Left lung (tissue), 10 donors: ENCODE data around the gene FERMT3. TPM values are rescaled to one million over a fixed set of nuclear protein-coding genes. Genes with fewer than 3 reads are reported as not detected.

Experiments
- ATAC-seq: fragments of 200-7000 bp; cut with Tn5 transposase; one replicate; pipeline ENCODE4 v1.9.1; 2020; ENCODE audit warnings: moderate library complexity
- DNase-seq, 4 donors: peaks; one replicate each; pipeline ENCODE4 v3.0.0-alpha.2; 2013 to 2020
- H3K27ac ChIP-seq, 2 donors: fragments of 200-600 bp; sonication (generic) in 1 of 2; one replicate each; pipeline versions ENCODE4 v1.5.0 to v1.8.0; 2020 to 2021
- H3K27me3 ChIP-seq, 2 donors: fragments of 200-600 bp; sonication (generic) in 1 of 2; one replicate each; pipeline versions ENCODE4 v1.5.0 to v1.8.0; 2020 to 2021
- H3K36me3 ChIP-seq, 2 donors: fragments of 200-600 bp; sonication (generic) in 1 of 2; one replicate each; pipeline versions ENCODE4 v1.5.0 to v1.8.0; 2020 to 2021
- H3K4me1 ChIP-seq, 2 donors: fragments of 200-600 bp; one replicate each; pipeline ENCODE4 v1.8.0; 2021
- H3K4me3 ChIP-seq, 2 donors: fragments of 200-600 bp; sonication (generic) in 1 of 2; one replicate each; pipeline versions ENCODE4 v1.5.0 to v1.8.0; 2020 to 2021; ENCODE audit warnings: mild to moderate bottlenecking in 1 of 2
- H3K9me3 ChIP-seq, 2 donors: fragments of 200-600 bp; sonication (generic) in 1 of 2; one replicate each; pipeline versions ENCODE4 v1.5.0 to v1.8.0; 2020 to 2021
- CTCF ChIP-seq, 2 donors: fragments of 200-600 bp; sonication (generic) in 1 of 2; IDR thresholded peaks; one replicate each; pipeline versions ENCODE4 v1.5.0 to v1.8.0; 2021; ENCODE audit warnings: antibody characterized with exemption in 2 of 2
- intact Hi-C, 2 donors: fragments of 100-400 bp; cut with DNase I; formaldehyde crosslinking; loops; one replicate each; pipeline versions ENCODE4 v1.11.2 to v1.14.2; 2022
- polyA plus RNA-seq, 6 donors: library from polyadenylated mRNA; unstranded; fragments of 120-200 nt; gene quantifications; one replicate each; pipeline ENCODE4 v1.2.1, GENCODE V29; 2013; ENCODE audit not compliant: insufficient read length in 6 of 6
- total RNA-seq, 2 donors: library from RNA; stranded (reverse); fragmentation: NEBNext Ultra II Directional; extraction: Animal tissue kit (Norgen Biotek cat#: 25700); gene quantifications; one replicate each; pipeline ENCODE4 v1.2.1, GENCODE V29; 2021
- donor health status: DM: no; HTN: yes; CAD: no.
- donor health status: DM: no; HTN: no; CAD: no.

The FERMT3 gene
- total and polyA plus RNA-seq, 8 donors, result 9.1 to 100 (median 10.8) TPM

- Histone ChIP-seq H3K4me1 (peaks cover 14 to 45% of the 10 kb centered on the region in 2 donors), H3K27me3 (no peaks in the 10 kb centered on the region), H3K36me3 (no peaks in the 10 kb centered on the region), H3K9me3 (no peaks in the 10 kb centered on the region), H3K27ac (peak overlapping the region; percentile 70 to 79), H3K4me3 (no peak overlapping the region)
- DNase-seq, result peak in 1 of 4 donors; percentile 7
- no peak for TF ChIP-seq CTCF (IDR thresholded peaks at IDR 0.05)
- intact Hi-C loops, result no loop called here
- no peak for ATAC-seq
Observed at GRCh38 chr11:64180891-64181290, 25.6 kb upstream of the FERMT3 start.

- intact Hi-C loops, result no loop called here
- TF ChIP-seq CTCF (IDR thresholded peaks at IDR 0.05), result no peak
- peak overlapping the region; percentile 70 to 79 for H3K27ac ChIP-seq
- H3K4me1 ChIP-seq, result peaks cover 14 to 45% of the 10 kb centered on the region in 2 donors
- H3K27me3 ChIP-seq, result no peaks in the 10 kb centered on the region
- H3K36me3 ChIP-seq, result no peaks in the 10 kb centered on the region
- peak; percentile 68 to 94 (median 93) for DNase-seq
- H3K9me3 ChIP-seq, result no peaks in the 10 kb centered on the region
- peak; percentile 58 for ATAC-seq
- H3K4me3 ChIP-seq, result no peak overlapping the region
Observed at GRCh38 chr11:64181506-64182411, 24.8 kb upstream of the FERMT3 start.

- H3K4me1 ChIP-seq, result peaks cover 14 to 45% of the 10 kb centered on the region in 2 donors
- H3K9me3 ChIP-seq, result no peaks in the 10 kb centered on the region
- ATAC-seq (no peak), DNase-seq (peak in 1 of 4 donors; percentile 13)
- H3K27ac ChIP-seq, result peak overlapping the region in 1 of 2 donors; percentile 8
- H3K36me3 ChIP-seq, result peaks cover 0 to 2% of the 10 kb centered on the region in 2 donors
- no peak overlapping the region for H3K4me3 ChIP-seq
- H3K27me3 ChIP-seq, result no peaks in the 10 kb centered on the region
- TF ChIP-seq CTCF (IDR thresholded peaks at IDR 0.05), result no peak
- intact Hi-C loops, result no loop called here
Observed at GRCh38 chr11:64183890-64184289, 22.6 kb upstream of the FERMT3 start.

GRCh38 chr11:64185175-64185692 is 21.3 kb upstream of the FERMT3 start:
- peaks cover 14 to 45% of the 10 kb centered on the region in 2 donors for H3K4me1 ChIP-seq
- DNase-seq, result peak in 3 of 4 donors; percentile 84 to 95 (median 89)
- intact Hi-C loops, result no loop called here

More at GRCh38 chr11:64185175-64185692, 21.3 kb upstream of the FERMT3 start:
- Histone ChIP-seq H3K36me3 (peaks cover 0 to 5% of the 10 kb centered on the region in 2 donors), H3K9me3 (no peaks in the 10 kb centered on the region), H3K27ac (peak overlapping the region; percentile 96 to 100), H3K27me3 (no peaks in the 10 kb centered on the region), H3K4me3 (peak overlapping the region; percentile 56 to 70)
- no peak for TF ChIP-seq CTCF (IDR thresholded peaks at IDR 0.05)
- peak; percentile 60 for ATAC-seq
